OCI-LY1 (cell line): ENCODE results near the gene KDM2A.

ENCODE experiments used
- H2AFZ ChIP-seq: fragments of 200-600 bp; sonication (generic), shearing (Covaris generic); 2 replicates; pipeline ENCODE4 v1.6.0; 2014; ENCODE audit warnings: antibody characterized with exemption, mild to moderate bottlenecking, low read length
- H3F3A ChIP-seq: fragments of 200-600 bp; sonication (generic), shearing (Covaris generic); 2 replicates; pipeline ENCODE4 v1.6.0; 2014; ENCODE audit warnings: mild to moderate bottlenecking, antibody characterized with exemption, low read length, moderate library complexity; ENCODE audit not compliant: insufficient read depth
- H3K27ac ChIP-seq: fragments of 200-600 bp; sonication (generic); 2 replicates; pipeline ENCODE4 v1.5.1; 2014; ENCODE audit warnings: low read length, mixed run types, mild to moderate bottlenecking, low read depth; ENCODE audit not compliant: poor library complexity, severe bottlenecking
- H3K27me3 ChIP-seq: fragments of 200-600 bp; sonication (generic); 2 replicates; pipeline ENCODE4 v1.6.0; 2014; ENCODE audit warnings: antibody characterized with exemption, mild to moderate bottlenecking, low read length, moderate library complexity; ENCODE audit not compliant: insufficient read depth
- H3K36me3 ChIP-seq: fragments of 200-600 bp; sonication (generic); 2 replicates; pipeline ENCODE4 v1.6.1; 2014; ENCODE audit warnings: mild to moderate bottlenecking, antibody characterized with exemption, low read length, moderate library complexity, mixed read lengths; ENCODE audit not compliant: insufficient read depth
- H3K4me1 ChIP-seq: fragments of 200-600 bp; sonication (generic); 2 replicates; pipeline ENCODE4 v1.5.1; 2014; ENCODE audit warnings: mild to moderate bottlenecking, low read length, moderate library complexity; ENCODE audit not compliant: insufficient read depth, severe bottlenecking
- H3K4me2 ChIP-seq: fragments of 200-600 bp; sonication (generic), shearing (Covaris generic); 2 replicates; pipeline ENCODE4 v1.6.1; 2014; ENCODE audit warnings: low read length
- H3K4me3 ChIP-seq: fragments of 200-600 bp; sonication (generic); 2 replicates; pipeline ENCODE4 v1.5.1; 2014; ENCODE audit warnings: low read length, low read depth, mild to moderate bottlenecking, mixed read lengths; ENCODE audit not compliant: poor library complexity, severe bottlenecking
- H3K79me2 ChIP-seq: fragments of 200-600 bp; shearing (Covaris generic); 2 replicates; pipeline ENCODE4 v1.6.1; 2016; ENCODE audit warnings: mixed run types, low read length, mixed read lengths; ENCODE audit not compliant: insufficient read depth
- H3K9ac ChIP-seq: fragments of 200-600 bp; sonication (generic), shearing (Covaris generic); 2 replicates; pipeline ENCODE4 v1.6.1; 2014; ENCODE audit warnings: mild to moderate bottlenecking, low read length, mixed read lengths
- H3K9me2 ChIP-seq: fragments of 200-600 bp; sonication (generic), shearing (Covaris generic); 2 replicates; pipeline ENCODE4 v1.6.1; 2014; ENCODE audit warnings: low read depth, mild to moderate bottlenecking, low read length, mixed read lengths
- H3K9me3 ChIP-seq: fragments of 200-600 bp; shearing (Covaris generic); 2 replicates; pipeline ENCODE4 v1.6.1; 2014; ENCODE audit warnings: low read length, mixed read lengths
- H4K20me1 ChIP-seq: fragments of 200-600 bp; sonication (generic), shearing (Covaris generic); 2 replicates; pipeline ENCODE4 v1.6.0; 2016; ENCODE audit warnings: mild to moderate bottlenecking, low read length; ENCODE audit not compliant: insufficient read depth
- CTCF ChIP-seq: fragments of 200-600 bp; sonication (generic), shearing (Covaris generic); IDR thresholded peaks from 2 replicates; pipeline ENCODE4 v1.5.1; 2017; ENCODE audit warnings: mild to moderate bottlenecking, antibody characterized with exemption, low read length, moderate library complexity, mixed read lengths
- EZH2 ChIP-seq: fragments of 200-600 bp; sonication (generic), shearing (Covaris generic); IDR thresholded peaks from 2 replicates; pipeline ENCODE4 v1.8.0; 2017; ENCODE audit warnings: borderline replicate concordance, mixed run types, mild to moderate bottlenecking, antibody characterized with exemption, low read length, moderate library complexity, mixed read lengths

KDM2A gene

GRCh38 chr11:67082071-67082791 is 36.8 kb upstream of the KDM2A start:
- H3K4me2 ChIP-seq: peak overlapping the region; percentile 36; the same call in 1 of the 2 replicates
- no peaks in the 10 kb centered on the region for H4K20me1 ChIP-seq
- no peak overlapping the region for H2AFZ ChIP-seq
- H3K27ac ChIP-seq: no peak overlapping the region
- no peak overlapping the region for H3K4me3 ChIP-seq
- H3K9me2 ChIP-seq: no peaks in the 10 kb centered on the region
- no peak overlapping the region for H3K9ac ChIP-seq
- peaks cover 10% of the 10 kb centered on the region; the same call in 1 of the 2 replicates for H3K27me3 ChIP-seq
- peaks cover 11% of the 10 kb centered on the region for H3K4me1 ChIP-seq
- H3K79me2 ChIP-seq: no peaks in the 10 kb centered on the region
- H3K36me3 ChIP-seq: no peaks in the 10 kb centered on the region
- H3K9me3 ChIP-seq: no peaks in the 10 kb centered on the region
- H3F3A ChIP-seq: no peaks in the 10 kb centered on the region
- no peak for TF ChIP-seq CTCF
- TF ChIP-seq EZH2: no peak

GRCh38 chr11:67083786-67084366 is 35.2 kb upstream of the KDM2A start:
- Histone ChIP-seq H3K27ac (no peak overlapping the region), H3K4me1 (peaks cover 11% of the 10 kb centered on the region), H3F3A (no peaks in the 10 kb centered on the region), H3K9me2 (no peaks in the 10 kb centered on the region), H2AFZ (no peak overlapping the region), H3K36me3 (no peaks in the 10 kb centered on the region), H4K20me1 (no peaks in the 10 kb centered on the region), H3K79me2 (no peaks in the 10 kb centered on the region), H3K9ac (no peak overlapping the region), H3K27me3 (no peaks in the 10 kb centered on the region), H3K9me3 (no peaks in the 10 kb centered on the region), H3K4me3 (no peak overlapping the region), H3K4me2 (no peak overlapping the region)
- TF ChIP-seq CTCF (no peak), EZH2 (no peak)

- Histone ChIP-seq H3K9me2 (no peaks in the 10 kb centered on the region), H3K36me3 (no peaks in the 10 kb centered on the region), H3F3A (no peaks in the 10 kb centered on the region), H3K4me1 (peaks cover 11% of the 10 kb centered on the region), H4K20me1 (no peaks in the 10 kb centered on the region), H3K79me2 (no peaks in the 10 kb centered on the region), H2AFZ (no peak overlapping the region), H3K4me2 (no peak overlapping the region), H3K9me3 (no peaks in the 10 kb centered on the region), H3K4me3 (no peak overlapping the region), H3K27me3 (no peaks in the 10 kb centered on the region), H3K9ac (no peak overlapping the region), H3K27ac (no peak overlapping the region)
- no peak for TF ChIP-seq EZH2
- TF ChIP-seq CTCF: no peak
Measured at GRCh38 chr11:67085617-67086016, 33.4 kb upstream of the KDM2A start.
